Keratinocyte (primary cell): ENCODE results near the gene HSDL1. TPM values are rescaled to one million over a fixed set of nuclear protein-coding genes. Genes with fewer than 3 reads are reported as not detected.
A peak's percentile ranks its signal among the peaks of the same experiment; 100 is the strongest.

ENCODE experiments used
- DNase-seq: peaks from one replicate; pipeline ENCODE4 v3.0.0-alpha.2; 2011; ENCODE audit warnings: low read depth, missing footprints, low spot score
- FAIRE-seq: peaks from 2 replicates; lab custom pipeline; 2011; peaks lifted over from hg19 to GRCh38; lab: Jason Lieb, UNC
- H2AFZ ChIP-seq: 2 replicates; pipeline ENCODE4 v1.6.0; 2012; ENCODE audit warnings: low read length, control low read depth, inconsistent platforms; ENCODE audit not compliant: control insufficient read depth
- H3K27ac ChIP-seq: 2 replicates; pipeline ENCODE4 v1.5.1; 2011; ENCODE audit warnings: low read length; ENCODE audit not compliant: control insufficient read depth, insufficient read depth
- H3K27me3 ChIP-seq: 3 replicates; pipeline ENCODE4 v1.6.0; 2011; ENCODE audit warnings: low read length; ENCODE audit not compliant: control insufficient read depth, insufficient read depth; ENCODE audit errors: extremely low read depth
- H3K36me3 ChIP-seq, 2 experiments: 2 replicates in 1 of 2; 3 replicates in 1 of 2; pipeline ENCODE4 v1.5.1; 2011; ENCODE audit warnings: low read length in 2 of 2, mild to moderate bottlenecking in 1 of 2; ENCODE audit not compliant: control insufficient read depth in 2 of 2, insufficient read depth in 2 of 2; ENCODE audit errors: extremely low read depth in 1 of 2
- H3K4me1 ChIP-seq: 3 replicates; pipeline ENCODE4 v1.5.1; 2011; ENCODE audit warnings: low read length; ENCODE audit not compliant: control insufficient read depth, insufficient read depth; ENCODE audit errors: extremely low read depth
- H3K4me2 ChIP-seq: 3 replicates; pipeline ENCODE4 v1.6.0; 2011; ENCODE audit warnings: low read depth, low read length; ENCODE audit not compliant: control insufficient read depth, insufficient read depth; ENCODE audit errors: extremely low read depth
- H3K4me3 ChIP-seq, 3 experiments: fragments of 200-600 bp in 1 of 3; sonication (generic) in 1 of 3; 2 replicates in 2 of 3; 3 replicates in 1 of 3; pipeline ENCODE4 v1.5.1; 2011 to 2016; ENCODE audit warnings: low read length in 3 of 3, mild to moderate bottlenecking in 3 of 3, control low read depth in 2 of 3, inconsistent platforms in 1 of 3, low read depth in 1 of 3, mixed read lengths in 1 of 3, mixed run types in 1 of 3, moderate library complexity in 1 of 3; ENCODE audit not compliant: control insufficient read depth in 2 of 3, insufficient read depth in 2 of 3; ENCODE audit errors: extremely low read depth in 1 of 3
- H3K79me2 ChIP-seq: 2 replicates; pipeline ENCODE4 v1.6.0; 2012; ENCODE audit warnings: low read length; ENCODE audit not compliant: control insufficient read depth, insufficient read depth
- H3K9ac ChIP-seq: 3 replicates; pipeline ENCODE4 v1.6.0; 2011; ENCODE audit warnings: low read length; ENCODE audit not compliant: control insufficient read depth, insufficient read depth; ENCODE audit errors: extremely low read depth
- H3K9me1 ChIP-seq: 3 replicates; pipeline ENCODE4 v1.6.0; 2011; ENCODE audit warnings: low read length; ENCODE audit not compliant: control insufficient read depth, insufficient read depth; ENCODE audit errors: extremely low read depth
- H3K9me3 ChIP-seq: 2 replicates; pipeline ENCODE4 v1.5.1; 2012; ENCODE audit warnings: low read depth, low read length; ENCODE audit not compliant: control insufficient read depth
- H4K20me1 ChIP-seq: 3 replicates; pipeline ENCODE4 v1.6.0; 2011; ENCODE audit warnings: low read length; ENCODE audit not compliant: control insufficient read depth, insufficient read depth; ENCODE audit errors: extremely low read depth
- EZH2 ChIP-seq: IDR thresholded peaks from one replicate; pipeline ENCODE4 v1.6.1; 2012; ENCODE audit warnings: inconsistent platforms, mild to moderate bottlenecking, low read length, moderate library complexity
- dilution Hi-C: fragments of 300-500 bp; cut with MboI; formaldehyde crosslinking; loops from one replicate; pipeline ENCODE4 v1.7.0; 2020; ENCODE audit warnings: low sequenced_read_pairs; ENCODE audit not compliant: extremely low pct_ligation_motif_present
- polyA minus RNA-seq, 3 experiments: library from RNA; depleted of rRNA, polyadenylated mRNA; stranded (reverse); fragments of >200 nt; gene quantifications; 1 replicate in 1 of 3; 2 replicates in 1 of 3; 3 replicates in 1 of 3; pipeline ENCODE4 v1.2.3, GENCODE V29; 2011
- polyA plus RNA-seq, 5 experiments: library from polyadenylated mRNA; depleted of rRNA in 3 of 5; stranded (reverse) in 3 of 5; stranded (forward) in 1 of 5; unstranded in 1 of 5; fragments of >200 nt; gene quantifications; 1 replicate in 1 of 5; 2 replicates in 3 of 5; 3 replicates in 1 of 5; pipeline versions ENCODE4 v1.2.1 to v1.2.3, GENCODE V29; 2011 to 2012; ENCODE audit warnings: missing spikeins in 2 of 5, low read depth in 1 of 5, low replicate concordance in 1 of 5
- TF ChIP-seq, protein P1 (sequence below), 3 experiments: IDR thresholded peaks in 1 of 3; conservative IDR thresholded peaks in 1 of 3; optimal IDR thresholded peaks in 1 of 3; 2 replicates in 2 of 3; 3 replicates in 1 of 3; pipeline versions ENCODE3 to v1.5.1; 2011; ENCODE audit warnings: low read length in 3 of 3, mild to moderate bottlenecking in 3 of 3, moderate library complexity in 2 of 3, control low read depth in 1 of 3, inconsistent platforms in 1 of 3; ENCODE audit not compliant: insufficient read depth in 2 of 3; ENCODE audit errors: extremely low read depth in 1 of 3

Gene HSDL1
- polyA plus RNA-seq (13.3 to 18.1 TPM (median 14.9 TPM) in 3 replicates), polyA minus RNA-seq (5.1 to 17.3 TPM (median 16.3 TPM) in 3 replicates)
- 15.7 TPM for polyA plus RNA-seq (2011; ENCODE audit: low read depth)
- polyA plus RNA-seq (2011; cell fraction: cytosol; rRNA removed) = 9.7 and 17.3 TPM in 2 replicates
- polyA plus RNA-seq (2011; cell fraction: nucleus; rRNA removed) = 17.7 and 20.8 TPM in 2 replicates
- polyA plus RNA-seq (2012; ENCODE audit: low replicate concordance) = 10.2 and 12.5 TPM in 2 replicates
- 14.8 TPM for polyA minus RNA-seq (2011; cell fraction: cytosol; rRNA and poly(A)+ RNA removed)
- polyA minus RNA-seq (2011; cell fraction: nucleus; rRNA and poly(A)+ RNA removed) = 9.0 and 11.0 TPM in 2 replicates

DNA sequence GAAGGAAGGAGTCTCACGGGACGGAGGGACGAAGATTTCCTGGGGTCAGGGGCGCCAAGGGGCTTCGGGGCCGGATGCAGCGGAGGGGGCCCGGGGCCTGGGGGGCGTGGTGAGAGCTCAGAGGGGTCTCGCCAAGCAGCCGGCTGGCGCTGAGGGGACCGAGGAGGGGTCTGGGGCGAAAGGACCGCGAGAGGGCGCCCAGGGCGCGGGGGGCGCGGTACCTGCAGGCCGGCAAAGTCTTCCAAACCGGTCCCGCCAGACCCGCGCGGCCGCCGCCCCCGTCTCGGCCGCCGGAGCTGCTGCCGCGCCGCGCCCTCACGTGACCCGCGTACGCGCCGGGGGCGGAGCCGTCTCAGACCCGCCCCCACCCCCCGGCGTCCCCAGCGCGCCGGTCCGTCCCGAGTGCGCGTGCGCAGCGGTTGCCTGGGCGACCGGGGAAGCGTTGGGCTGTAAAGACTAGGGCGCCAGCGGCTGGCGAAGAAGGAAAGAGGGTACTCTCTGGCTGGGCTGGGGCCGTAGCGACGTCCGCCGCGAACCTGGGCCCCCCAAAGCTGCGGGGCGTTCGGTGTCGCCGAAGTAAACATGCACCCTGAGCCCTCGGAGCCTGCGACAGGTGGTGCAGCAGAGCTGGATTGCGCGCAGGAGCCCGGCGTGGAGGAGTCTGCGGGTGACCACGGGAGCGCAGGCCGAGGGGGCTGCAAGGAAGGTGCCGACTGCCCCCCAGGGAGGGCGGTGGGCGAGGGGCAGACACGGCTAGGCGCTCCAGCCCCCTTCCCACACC is at the start of gene HSDL1, which contains the start of gene DNAAF1:
Gene HSDL1, minus strand, starts transcription at position 319 of the 781 bp plus-strand sequence. CDS start 13,856 bp downstream, outside the sequence.
Gene DNAAF1, plus strand, starts transcription at position 450 of the 781 bp plus-strand sequence. Its CDS starts 133 bp downstream, at position 583.
- H4K20me1 ChIP-seq = no peaks in the 10 kb centered on the region
- peak within 1 kb of the TSS; percentile 98 for H3K4me2 ChIP-seq
- no peaks in the 10 kb centered on the region for H3K27me3 ChIP-seq
- no peaks in the 10 kb centered on the region for H3K79me2 ChIP-seq
- DNase-seq (peak; percentile 30), FAIRE-seq (no peak)
- TF ChIP-seq, protein P1, sequence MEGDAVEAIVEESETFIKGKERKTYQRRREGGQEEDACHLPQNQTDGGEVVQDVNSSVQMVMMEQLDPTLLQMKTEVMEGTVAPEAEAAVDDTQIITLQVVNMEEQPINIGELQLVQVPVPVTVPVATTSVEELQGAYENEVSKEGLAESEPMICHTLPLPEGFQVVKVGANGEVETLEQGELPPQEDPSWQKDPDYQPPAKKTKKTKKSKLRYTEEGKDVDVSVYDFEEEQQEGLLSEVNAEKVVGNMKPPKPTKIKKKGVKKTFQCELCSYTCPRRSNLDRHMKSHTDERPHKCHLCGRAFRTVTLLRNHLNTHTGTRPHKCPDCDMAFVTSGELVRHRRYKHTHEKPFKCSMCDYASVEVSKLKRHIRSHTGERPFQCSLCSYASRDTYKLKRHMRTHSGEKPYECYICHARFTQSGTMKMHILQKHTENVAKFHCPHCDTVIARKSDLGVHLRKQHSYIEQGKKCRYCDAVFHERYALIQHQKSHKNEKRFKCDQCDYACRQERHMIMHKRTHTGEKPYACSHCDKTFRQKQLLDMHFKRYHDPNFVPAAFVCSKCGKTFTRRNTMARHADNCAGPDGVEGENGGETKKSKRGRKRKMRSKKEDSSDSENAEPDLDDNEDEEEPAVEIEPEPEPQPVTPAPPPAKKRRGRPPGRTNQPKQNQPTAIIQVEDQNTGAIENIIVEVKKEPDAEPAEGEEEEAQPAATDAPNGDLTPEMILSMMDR (optimal IDR thresholded peaks at IDR 0.05 in 1 of 3, IDR thresholded peaks at IDR 0.05 in 1 of 3, conservative IDR thresholded peaks at IDR 0.05 in 1 of 3; ENCODE audit: extremely low read depth in 1 of 3, insufficient read depth in 2 of 3, low read length in 3 of 3) = peak in 1 of 3 experiments; percentile 30
- no peak for TF ChIP-seq EZH2
- H2AFZ ChIP-seq = peak within 1 kb of the TSS; percentile 90
- H3K9me1 ChIP-seq = no peaks in the 10 kb centered on the region
- H3K27ac ChIP-seq = no peak within 1 kb of the TSS
- H3K9ac ChIP-seq = peak within 1 kb of the TSS; percentile 79
- H3K4me3 ChIP-seq = peak within 1 kb of the TSS; percentile 75 to 95 (median 90)
- no peaks in the 10 kb centered on the region for H3K9me3 ChIP-seq
- no peaks in the 10 kb centered on the region for H3K36me3 ChIP-seq
- H3K4me1 ChIP-seq = peaks cover 2% of the 10 kb centered on the region
- dilution Hi-C loops = no loop called here

DNA sequence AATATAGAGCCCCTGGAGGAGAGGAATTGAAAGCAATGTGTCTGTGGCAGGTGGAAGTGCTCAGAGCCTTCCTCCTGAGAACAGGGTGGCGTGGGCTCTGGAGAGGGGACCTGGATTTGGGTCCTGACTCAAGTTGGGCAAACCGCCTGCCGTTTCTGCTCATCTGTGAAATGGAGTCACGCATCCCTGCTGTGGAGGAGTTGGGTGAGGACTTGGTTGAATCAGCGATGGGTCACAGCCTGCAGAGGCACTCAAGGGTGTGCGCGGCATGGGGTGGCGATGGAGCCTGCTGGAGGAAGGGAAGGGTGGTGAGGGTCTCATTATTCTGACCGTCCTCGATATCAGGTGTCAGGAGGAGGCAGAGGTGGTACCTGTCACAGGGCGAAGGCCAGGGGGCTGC is 49.0 kb upstream of the HSDL1 start:
- Histone ChIP-seq H3K9me1 (no peaks in the 10 kb centered on the region), H3K9me3 (no peaks in the 10 kb centered on the region), H3K79me2 (no peaks in the 10 kb centered on the region), H4K20me1 (no peaks in the 10 kb centered on the region), H3K4me3 (no peak overlapping the region), H3K4me1 (peaks cover 27% of the 10 kb centered on the region), H3K27ac (no peak overlapping the region), H2AFZ (no peak overlapping the region), H3K36me3 (no peaks in the 10 kb centered on the region), H3K4me2 (no peak overlapping the region), H3K9ac (no peak overlapping the region), H3K27me3 (no peaks in the 10 kb centered on the region)
- dilution Hi-C loops = no loop called here
- TF ChIP-seq, protein P1 (optimal IDR thresholded peaks at IDR 0.05 in 1 of 3, IDR thresholded peaks at IDR 0.05 in 1 of 3, conservative IDR thresholded peaks at IDR 0.05 in 1 of 3; ENCODE audit: extremely low read depth in 1 of 3, insufficient read depth in 2 of 3, low read length in 3 of 3) = no peak
- TF ChIP-seq EZH2 = no peak
- FAIRE-seq = no peak
- no peak for DNase-seq
